Endometrial microvascular endothelial cells (primary cell): Measurements from ENCODE around the gene LIN28B. TPM values are rescaled to one million over a fixed set of nuclear protein-coding genes. Genes with fewer than 3 reads are reported as not detected.
"Not testable (repeated sequence)": the region's sequence is repeated elsewhere in the genome, so short reads cannot be mapped to it uniquely, and the experiment has no call there.

Experiments
- in situ Hi-C: cut with HindIII; loops from 2 replicates; pipeline ENCODE4 v1.10.0; 2017; ENCODE audit warnings: low sequenced_read_pairs, low pct_unique_long_range_greater_than_20kb; ENCODE audit errors: inconsistent ontology term
- total RNA-seq: library from RNA; depleted of rRNA; stranded (reverse); fragments of >200 nt; gene quantifications from one replicate; pipeline ENCODE4 v1.2.3, GENCODE V29; 2015; ENCODE audit errors: inconsistent ontology term

LIN28B gene
- total RNA-seq, 1 donor from 2014 or later = not detected

- in situ Hi-C loops = no loop called here
These were observed 87.1 kb downstream of the LIN28B start for GRCh38 chr6:105043979-105044378.

- in situ Hi-C loops = no loop called here
These were observed 88.6 kb downstream of the LIN28B start for GRCh38 chr6:105045526-105045925.

GRCh38 chr6:105051941-105052471 is 95.1 kb downstream of the LIN28B start:
- in situ Hi-C loops = no loop called here

- in situ Hi-C loops = no loop called here
These were observed 99.7 kb downstream of the LIN28B start for GRCh38 chr6:105056646-105057045.

- in situ Hi-C loops = no loop called here
These were observed 100.3 kb downstream of the LIN28B start for GRCh38 chr6:105057160-105057559.

GRCh38 chr6:105058316-105058715 is 101.4 kb downstream of the LIN28B start:
- in situ Hi-C loops = no loop called here

- in situ Hi-C loops = no loop called here
These were observed 101.9 kb downstream of the LIN28B start for GRCh38 chr6:105058846-105059245.

- in situ Hi-C loops = no loop called here
These were observed 109.3 kb downstream of the LIN28B start for GRCh38 chr6:105066233-105066632.

- in situ Hi-C loops = no loop called here
These were observed 109.9 kb downstream of the LIN28B start for GRCh38 chr6:105066836-105067235.

- in situ Hi-C loops = no loop called here
These were observed 110.4 kb downstream of the LIN28B start for GRCh38 chr6:105067329-105067728.

- in situ Hi-C loops = no loop called here
These were observed 111.5 kb downstream of the LIN28B start for GRCh38 chr6:105068407-105068806.

- in situ Hi-C loops = no loop called here
These were observed 113.0 kb downstream of the LIN28B start for GRCh38 chr6:105069821-105070445.

GRCh38 chr6:105072798-105073199 is 115.9 kb downstream of the LIN28B start:
- in situ Hi-C loops = no loop called here

- in situ Hi-C loops = no loop called here
These were observed 118.3 kb downstream of the LIN28B start for GRCh38 chr6:105075210-105075609.

- in situ Hi-C loops = not testable (repeated sequence)
These were observed 119.5 kb downstream of the LIN28B start for GRCh38 chr6:105076418-105076817.

- in situ Hi-C loops = no loop called here
These were observed 120.9 kb downstream of the LIN28B start for GRCh38 chr6:105077596-105078385.

GRCh38 chr6:105078386-105078708 is 121.4 kb downstream of the LIN28B start:
- in situ Hi-C loops = no loop called here

GRCh38 chr6:105080279-105080678 is 123.4 kb downstream of the LIN28B start:
- in situ Hi-C loops = no loop called here

GRCh38 chr6:105081662-105082061 is 124.8 kb downstream of the LIN28B start:
- in situ Hi-C loops = not testable (repeated sequence)

GRCh38 chr6:105087571-105088211 is 130.8 kb downstream of the LIN28B start:
- in situ Hi-C loops = no loop called here
